ENCODE data around the gene LAMP2.

Gene LAMP2

DNA sequence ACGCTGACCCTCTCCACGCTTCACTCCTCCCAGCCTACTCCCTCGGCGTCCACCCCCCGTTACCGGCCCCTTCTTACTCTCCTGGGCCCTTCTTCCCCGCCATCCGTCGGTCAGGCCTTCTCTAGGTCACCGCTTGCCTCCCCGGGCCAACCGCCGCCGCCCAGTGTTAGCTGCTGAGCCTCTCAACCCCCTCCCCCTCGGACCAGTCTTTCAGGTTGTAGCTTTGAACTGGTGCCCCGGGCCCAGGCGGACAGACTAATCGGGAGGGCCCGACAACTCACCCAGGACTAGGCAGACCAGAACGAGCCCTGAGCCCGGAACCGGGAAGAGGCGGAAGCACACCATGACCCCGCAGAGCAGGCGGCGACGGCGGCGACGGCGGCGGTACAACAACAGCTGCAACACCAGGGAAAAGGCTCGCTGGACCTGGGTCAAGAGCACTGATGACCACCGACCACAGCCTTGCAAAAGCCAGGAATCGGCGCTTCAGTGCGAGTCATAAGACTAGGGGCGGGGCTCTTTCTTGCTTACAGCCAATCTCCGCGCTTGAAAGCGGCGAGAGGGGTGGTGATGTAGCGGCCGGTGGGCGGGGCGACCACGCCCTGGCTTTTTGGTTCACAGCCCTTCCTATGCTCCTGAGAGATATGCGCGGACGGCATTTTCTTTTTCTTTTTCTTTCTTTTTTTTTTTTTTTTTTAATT is at the start of gene LAMP2:
LAMP2 (minus strand) TSS at position 472 of the 701 bp plus-strand sequence; CDS start at position 345, 127 bp downstream.
- H3K9me3 ChIP-seq, result no peaks in the 10 kb centered on the region
- peaks cover 44 to 45% of the 10 kb centered on the region in 2 experiments for H3K4me1 ChIP-seq (ENCODE audit: control insufficient read depth in 1 of 2, insufficient read depth in 1 of 2, low read depth in 1 of 2, low read length in 1 of 2)
- no peaks in the 10 kb centered on the region for H3K36me3 ChIP-seq
- TF ChIP-seq, protein P1, sequence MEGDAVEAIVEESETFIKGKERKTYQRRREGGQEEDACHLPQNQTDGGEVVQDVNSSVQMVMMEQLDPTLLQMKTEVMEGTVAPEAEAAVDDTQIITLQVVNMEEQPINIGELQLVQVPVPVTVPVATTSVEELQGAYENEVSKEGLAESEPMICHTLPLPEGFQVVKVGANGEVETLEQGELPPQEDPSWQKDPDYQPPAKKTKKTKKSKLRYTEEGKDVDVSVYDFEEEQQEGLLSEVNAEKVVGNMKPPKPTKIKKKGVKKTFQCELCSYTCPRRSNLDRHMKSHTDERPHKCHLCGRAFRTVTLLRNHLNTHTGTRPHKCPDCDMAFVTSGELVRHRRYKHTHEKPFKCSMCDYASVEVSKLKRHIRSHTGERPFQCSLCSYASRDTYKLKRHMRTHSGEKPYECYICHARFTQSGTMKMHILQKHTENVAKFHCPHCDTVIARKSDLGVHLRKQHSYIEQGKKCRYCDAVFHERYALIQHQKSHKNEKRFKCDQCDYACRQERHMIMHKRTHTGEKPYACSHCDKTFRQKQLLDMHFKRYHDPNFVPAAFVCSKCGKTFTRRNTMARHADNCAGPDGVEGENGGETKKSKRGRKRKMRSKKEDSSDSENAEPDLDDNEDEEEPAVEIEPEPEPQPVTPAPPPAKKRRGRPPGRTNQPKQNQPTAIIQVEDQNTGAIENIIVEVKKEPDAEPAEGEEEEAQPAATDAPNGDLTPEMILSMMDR (IDR thresholded peaks at IDR 0.05), result no peak
- peak within 1 kb of the TSS; percentile 70 to 73 for H3K4me3 ChIP-seq (ENCODE audit: low read depth in 1 of 2, low read length in 1 of 2)
- H3K27me3 ChIP-seq, result no peaks in the 10 kb centered on the region
- H3K27ac ChIP-seq, result peak within 1 kb of the TSS; percentile 97

GRCh38 chrX:120517936-120518335 is 48.8 kb upstream of the LAMP2 start:
- H3K27me3 ChIP-seq, result no peaks in the 10 kb centered on the region
- H3K36me3 ChIP-seq, result no peaks in the 10 kb centered on the region
- TF ChIP-seq, protein P1 (IDR thresholded peaks at IDR 0.05), result no peak
- H3K9me3 ChIP-seq, result no peaks in the 10 kb centered on the region
- H3K4me1 ChIP-seq (ENCODE audit: control insufficient read depth in 1 of 2, insufficient read depth in 1 of 2, low read depth in 1 of 2, low read length in 1 of 2), result no peaks in the 10 kb centered on the region
- H3K27ac ChIP-seq, result no peak overlapping the region
- H3K4me3 ChIP-seq (ENCODE audit: low read depth in 1 of 2, low read length in 1 of 2), result no peak overlapping the region

- H3K27me3 ChIP-seq, result no peaks in the 10 kb centered on the region
- no peak overlapping the region for H3K27ac ChIP-seq
- no peaks in the 10 kb centered on the region for H3K9me3 ChIP-seq
- no peak overlapping the region for H3K4me3 ChIP-seq (ENCODE audit: low read depth in 1 of 2, low read length in 1 of 2)
- TF ChIP-seq, protein P1 (IDR thresholded peaks at IDR 0.05), result no peak
- H3K4me1 ChIP-seq (ENCODE audit: control insufficient read depth in 1 of 2, insufficient read depth in 1 of 2, low read depth in 1 of 2, low read length in 1 of 2), result no peaks in the 10 kb centered on the region
- H3K36me3 ChIP-seq, result no peaks in the 10 kb centered on the region
These were observed 45.1 kb upstream of the LAMP2 start for GRCh38 chrX:120514236-120514635.

- Histone ChIP-seq H3K4me3 (ENCODE audit: low read depth in 1 of 2, low read length in 1 of 2) (no peak overlapping the region), H3K4me1 (ENCODE audit: control insufficient read depth in 1 of 2, insufficient read depth in 1 of 2, low read depth in 1 of 2, low read length in 1 of 2) (no peaks in the 10 kb centered on the region), H3K27me3 (no peaks in the 10 kb centered on the region), H3K9me3 (no peaks in the 10 kb centered on the region), H3K36me3 (no peaks in the 10 kb centered on the region), H3K27ac (no peak overlapping the region)
- TF ChIP-seq, protein P1 (IDR thresholded peaks at IDR 0.05), result no peak
These were observed 43.5 kb upstream of the LAMP2 start for GRCh38 chrX:120512627-120513026.

- H3K27ac ChIP-seq, result no peak overlapping the region
- H3K4me3 ChIP-seq (ENCODE audit: low read depth in 1 of 2, low read length in 1 of 2), result no peak overlapping the region
- no peaks in the 10 kb centered on the region for H3K36me3 ChIP-seq
- TF ChIP-seq, protein P1 (IDR thresholded peaks at IDR 0.05), result no peak
- no peaks in the 10 kb centered on the region for H3K4me1 ChIP-seq (ENCODE audit: control insufficient read depth in 1 of 2, insufficient read depth in 1 of 2, low read depth in 1 of 2, low read length in 1 of 2)
- H3K9me3 ChIP-seq, result no peaks in the 10 kb centered on the region
- no peaks in the 10 kb centered on the region for H3K27me3 ChIP-seq
These were observed 43.1 kb upstream of the LAMP2 start for GRCh38 chrX:120512222-120512621.
